ENCODE measurements around the gene CYTH1. TPM values are rescaled to one million over a fixed set of nuclear protein-coding genes. Genes with fewer than 3 reads are reported as not detected.

The CYTH1 gene
- polyA plus RNA-seq, 1 of the 3 experiments (the other 2 are of a cell fraction) = 23.8 TPM

DNA sequence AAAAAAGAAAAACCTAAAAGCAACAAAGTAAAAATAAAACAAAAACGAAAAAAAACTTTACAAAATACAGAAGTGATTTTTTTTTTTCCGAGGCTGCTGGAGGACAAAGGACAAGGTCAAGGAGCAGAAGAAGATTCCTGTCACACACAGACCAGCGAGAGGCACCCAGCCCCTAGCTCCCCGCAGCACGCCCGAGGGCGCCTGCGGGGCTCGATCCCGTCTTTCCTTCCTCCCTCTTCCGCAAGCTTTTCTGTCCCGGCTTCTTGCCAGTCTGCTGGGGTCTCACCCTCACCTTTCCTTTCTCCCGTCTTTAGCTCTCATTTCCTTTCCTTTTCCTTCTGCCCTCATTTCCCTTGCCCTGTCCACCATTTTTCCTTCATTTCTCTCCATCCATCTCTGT is 138.7 kb downstream of the CYTH1 start:
- Histone ChIP-seq H3K27ac (ENCODE audit: low read depth in 2 of 2, low read length in 1 of 2) (no peak overlapping the region), H2AFZ (ENCODE audit: low read depth) (no peak overlapping the region), H3K36me3 (replicated peaks in 1 of 2; ENCODE audit: control insufficient read depth in 1 of 2, insufficient read depth in 2 of 2, low read length in 1 of 2) (no peaks in the 10 kb centered on the region), H3F3A (replicated peaks; ENCODE audit: insufficient read depth) (no peaks in the 10 kb centered on the region), H3K9ac (no peak overlapping the region), H3K27me3 (ENCODE audit: insufficient read depth) (no peaks in the 10 kb centered on the region; the same call in 1 of the 2 replicates), H3K4me3 (ENCODE audit: low read depth in 2 of 2, low read length in 1 of 2) (no peak overlapping the region), H4K20me1 (ENCODE audit: insufficient read depth) (no peaks in the 10 kb centered on the region), H3K4me2 (no peak overlapping the region), H3K9me3 (no peaks in the 10 kb centered on the region), H3K9me2 (no peaks in the 10 kb centered on the region), H3K4me1 (ENCODE audit: control insufficient read depth in 1 of 2, insufficient read depth in 2 of 2, low read depth in 1 of 2, low read length in 1 of 2) (no peaks in the 10 kb centered on the region; a peak in 1 of 4 replicates), H3K79me2 (ENCODE audit: insufficient read depth) (no peaks in the 10 kb centered on the region)
- no peak for TF ChIP-seq EP300 (IDR thresholded peaks at IDR 0.05; ENCODE audit: borderline replicate concordance in 1 of 2, low read depth in 1 of 2, low read length in 1 of 2)
- no peak for TF ChIP-seq FOXJ3 (CRISPR knock-in tag; IDR thresholded peaks at IDR 0.05)
- TF ChIP-seq RCOR1 (IDR thresholded peaks at IDR 0.05; ENCODE audit: low read length) = no peak
- TF ChIP-seq GABPA (IDR thresholded peaks at IDR 0.05; ENCODE audit: low read depth) = no peak
- no peak for TF ChIP-seq JUND (IDR thresholded peaks at IDR 0.05)
- TF ChIP-seq MEF2A (IDR thresholded peaks at IDR 0.05; ENCODE audit: borderline replicate concordance, low read depth) = no peak
- no peak for TF ChIP-seq MXI1 (IDR thresholded peaks at IDR 0.05; ENCODE audit: low read depth, low read length)
- TF ChIP-seq TEAD4 (IDR thresholded peaks at IDR 0.05; ENCODE audit: borderline replicate concordance, insufficient read depth) = no peak
- no peak for TF ChIP-seq RFX5 (IDR thresholded peaks at IDR 0.05; ENCODE audit: low read length)
- TF ChIP-seq, protein P1, sequence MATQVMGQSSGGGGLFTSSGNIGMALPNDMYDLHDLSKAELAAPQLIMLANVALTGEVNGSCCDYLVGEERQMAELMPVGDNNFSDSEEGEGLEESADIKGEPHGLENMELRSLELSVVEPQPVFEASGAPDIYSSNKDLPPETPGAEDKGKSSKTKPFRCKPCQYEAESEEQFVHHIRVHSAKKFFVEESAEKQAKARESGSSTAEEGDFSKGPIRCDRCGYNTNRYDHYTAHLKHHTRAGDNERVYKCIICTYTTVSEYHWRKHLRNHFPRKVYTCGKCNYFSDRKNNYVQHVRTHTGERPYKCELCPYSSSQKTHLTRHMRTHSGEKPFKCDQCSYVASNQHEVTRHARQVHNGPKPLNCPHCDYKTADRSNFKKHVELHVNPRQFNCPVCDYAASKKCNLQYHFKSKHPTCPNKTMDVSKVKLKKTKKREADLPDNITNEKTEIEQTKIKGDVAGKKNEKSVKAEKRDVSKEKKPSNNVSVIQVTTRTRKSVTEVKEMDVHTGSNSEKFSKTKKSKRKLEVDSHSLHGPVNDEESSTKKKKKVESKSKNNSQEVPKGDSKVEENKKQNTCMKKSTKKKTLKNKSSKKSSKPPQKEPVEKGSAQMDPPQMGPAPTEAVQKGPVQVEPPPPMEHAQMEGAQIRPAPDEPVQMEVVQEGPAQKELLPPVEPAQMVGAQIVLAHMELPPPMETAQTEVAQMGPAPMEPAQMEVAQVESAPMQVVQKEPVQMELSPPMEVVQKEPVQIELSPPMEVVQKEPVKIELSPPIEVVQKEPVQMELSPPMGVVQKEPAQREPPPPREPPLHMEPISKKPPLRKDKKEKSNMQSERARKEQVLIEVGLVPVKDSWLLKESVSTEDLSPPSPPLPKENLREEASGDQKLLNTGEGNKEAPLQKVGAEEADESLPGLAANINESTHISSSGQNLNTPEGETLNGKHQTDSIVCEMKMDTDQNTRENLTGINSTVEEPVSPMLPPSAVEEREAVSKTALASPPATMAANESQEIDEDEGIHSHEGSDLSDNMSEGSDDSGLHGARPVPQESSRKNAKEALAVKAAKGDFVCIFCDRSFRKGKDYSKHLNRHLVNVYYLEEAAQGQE (IDR thresholded peaks at IDR 0.05; ENCODE audit: low read depth, low read length) = no peak
- TF ChIP-seq, protein P2, sequence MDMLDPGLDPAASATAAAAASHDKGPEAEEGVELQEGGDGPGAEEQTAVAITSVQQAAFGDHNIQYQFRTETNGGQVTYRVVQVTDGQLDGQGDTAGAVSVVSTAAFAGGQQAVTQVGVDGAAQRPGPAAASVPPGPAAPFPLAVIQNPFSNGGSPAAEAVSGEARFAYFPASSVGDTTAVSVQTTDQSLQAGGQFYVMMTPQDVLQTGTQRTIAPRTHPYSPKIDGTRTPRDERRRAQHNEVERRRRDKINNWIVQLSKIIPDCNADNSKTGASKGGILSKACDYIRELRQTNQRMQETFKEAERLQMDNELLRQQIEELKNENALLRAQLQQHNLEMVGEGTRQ (IDR thresholded peaks at IDR 0.05; ENCODE audit: borderline replicate concordance, low read depth, low read length) = no peak
- TF ChIP-seq, protein P3, sequence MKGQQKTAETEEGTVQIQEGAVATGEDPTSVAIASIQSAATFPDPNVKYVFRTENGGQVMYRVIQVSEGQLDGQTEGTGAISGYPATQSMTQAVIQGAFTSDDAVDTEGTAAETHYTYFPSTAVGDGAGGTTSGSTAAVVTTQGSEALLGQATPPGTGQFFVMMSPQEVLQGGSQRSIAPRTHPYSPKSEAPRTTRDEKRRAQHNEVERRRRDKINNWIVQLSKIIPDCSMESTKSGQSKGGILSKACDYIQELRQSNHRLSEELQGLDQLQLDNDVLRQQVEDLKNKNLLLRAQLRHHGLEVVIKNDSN (IDR thresholded peaks at IDR 0.05; ENCODE audit: borderline replicate concordance, low read depth) = no peak
- TF ChIP-seq SMC3 (IDR thresholded peaks at IDR 0.05; ENCODE audit: low read depth, low read length) = no peak
- TF ChIP-seq, protein P4, sequence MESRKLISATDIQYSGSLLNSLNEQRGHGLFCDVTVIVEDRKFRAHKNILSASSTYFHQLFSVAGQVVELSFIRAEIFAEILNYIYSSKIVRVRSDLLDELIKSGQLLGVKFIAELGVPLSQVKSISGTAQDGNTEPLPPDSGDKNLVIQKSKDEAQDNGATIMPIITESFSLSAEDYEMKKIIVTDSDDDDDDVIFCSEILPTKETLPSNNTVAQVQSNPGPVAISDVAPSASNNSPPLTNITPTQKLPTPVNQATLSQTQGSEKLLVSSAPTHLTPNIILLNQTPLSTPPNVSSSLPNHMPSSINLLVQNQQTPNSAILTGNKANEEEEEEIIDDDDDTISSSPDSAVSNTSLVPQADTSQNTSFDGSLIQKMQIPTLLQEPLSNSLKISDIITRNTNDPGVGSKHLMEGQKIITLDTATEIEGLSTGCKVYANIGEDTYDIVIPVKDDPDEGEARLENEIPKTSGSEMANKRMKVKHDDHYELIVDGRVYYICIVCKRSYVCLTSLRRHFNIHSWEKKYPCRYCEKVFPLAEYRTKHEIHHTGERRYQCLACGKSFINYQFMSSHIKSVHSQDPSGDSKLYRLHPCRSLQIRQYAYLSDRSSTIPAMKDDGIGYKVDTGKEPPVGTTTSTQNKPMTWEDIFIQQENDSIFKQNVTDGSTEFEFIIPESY (IDR thresholded peaks at IDR 0.05; ENCODE audit: borderline replicate concordance, low read depth) = no peak
- no peak for TF ChIP-seq RAD21 (IDR thresholded peaks at IDR 0.05; ENCODE audit: low read length)
- TF ChIP-seq ELF1 (IDR thresholded peaks at IDR 0.05) = no peak
- no peak for TF ChIP-seq NRF1 (IDR thresholded peaks at IDR 0.05; ENCODE audit: low read depth, low read length)
- TF ChIP-seq, protein P5, sequence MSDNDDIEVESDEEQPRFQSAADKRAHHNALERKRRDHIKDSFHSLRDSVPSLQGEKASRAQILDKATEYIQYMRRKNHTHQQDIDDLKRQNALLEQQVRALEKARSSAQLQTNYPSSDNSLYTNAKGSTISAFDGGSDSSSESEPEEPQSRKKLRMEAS (IDR thresholded peaks at IDR 0.05; ENCODE audit: low read depth) = no peak
- TF ChIP-seq NFIC (IDR thresholded peaks at IDR 0.05; ENCODE audit: borderline replicate concordance) = no peak
- no peak for TF ChIP-seq TCF12 (IDR thresholded peaks at IDR 0.05)
- POLR2A ChIA-PET = no interaction called here
- DNase-seq = no peak
- CTCF ChIA-PET = no interaction called here
- 86% methylated on average over 13 of the region's 13 CpGs for WGBS (ENCODE audit: low lambda C conversion rate)
